Measurements from ENCODE around the gene RAPGEFL1. TPM values are rescaled to one million over a fixed set of nuclear protein-coding genes. Genes with fewer than 3 reads are reported as not detected.

Gene RAPGEFL1
- total and polyA plus RNA-seq, 10 of the 15 experiments (the other 5 are each of a cell fraction or from before 2014, with no cell fraction given), result 0.13 to 3.2 (median 1.5) TPM

- no peak overlapping the region for H3K4me3 ChIP-seq
- intact Hi-C loops (cut with micrococcal nuclease; ENCODE audit: unreplicated experiment) (no loop called here), in situ Hi-C loops (cut with MboI) (no loop called here)
- no peak overlapping the region for H3K4me2 ChIP-seq (ENCODE audit: control insufficient read depth, insufficient read depth)
- DNase-seq (ENCODE audit: low read depth, low spot score), result no peak
- ChIA-PET CTCF (interaction anchor here (1.1 to 9.4 kb wide), 7 partner anchors 11 to 157 kb away, joined by 3 to 186 read pairs (median 9); partner anchors contain the start of genes CDC6 and WIPF2), SMC1A (ENCODE audit: uncharacterized antibody, unreplicated experiment) (interaction anchor here (1.1 to 5.6 kb wide), 4 partner anchors 21 to 92 kb away, joined by 3 to 30 read pairs (median 6); partner anchors contain the start of gene CDC6), RAD21 (ENCODE audit: unreplicated experiment) (interaction anchor here (1.0 to 3.3 kb wide), 4 partner anchors 13 to 184 kb away, joined by 3 to 19 read pairs (median 3); no protein-coding TSS in a partner anchor), POLR2A (interaction anchor here (0.7 to 0.9 kb wide), 2 partner anchors 21 to 91 kb away, joined by 3 read pairs; partner anchors contain the start of gene WIPF2)
- WGBS (ENCODE audit: insufficient coverage, insufficient replicate concordance, low lambda C conversion rate, missing lambda C conversion rate), result 0% methylated on average over 1 of the region's 1 CpG
- no TSS peak for BruUV-seq (replicated peaks)
- no peaks in the 10 kb centered on the region for H3K27me3 ChIP-seq (replicated peaks in 1 of 2; ENCODE audit: control insufficient read depth in 2 of 2, insufficient read depth in 2 of 2, low read length in 1 of 2)
- no peaks in the 10 kb centered on the region; the same call in 1 of the 3 replicates for H3K9me3 ChIP-seq (replicated peaks; ENCODE audit: control insufficient read depth, insufficient read depth, low read length)
- no peak overlapping the region for H3K27ac ChIP-seq (ENCODE audit: control insufficient read depth, insufficient read depth)
- ATAC-seq, result no peak
- no peaks in the 10 kb centered on the region for H3K36me3 ChIP-seq (ENCODE audit: control insufficient read depth in 2 of 2, insufficient read depth in 2 of 2, low read length in 1 of 2)
- FAIRE-seq, result no peak
- TF ChIP-seq, protein P1, sequence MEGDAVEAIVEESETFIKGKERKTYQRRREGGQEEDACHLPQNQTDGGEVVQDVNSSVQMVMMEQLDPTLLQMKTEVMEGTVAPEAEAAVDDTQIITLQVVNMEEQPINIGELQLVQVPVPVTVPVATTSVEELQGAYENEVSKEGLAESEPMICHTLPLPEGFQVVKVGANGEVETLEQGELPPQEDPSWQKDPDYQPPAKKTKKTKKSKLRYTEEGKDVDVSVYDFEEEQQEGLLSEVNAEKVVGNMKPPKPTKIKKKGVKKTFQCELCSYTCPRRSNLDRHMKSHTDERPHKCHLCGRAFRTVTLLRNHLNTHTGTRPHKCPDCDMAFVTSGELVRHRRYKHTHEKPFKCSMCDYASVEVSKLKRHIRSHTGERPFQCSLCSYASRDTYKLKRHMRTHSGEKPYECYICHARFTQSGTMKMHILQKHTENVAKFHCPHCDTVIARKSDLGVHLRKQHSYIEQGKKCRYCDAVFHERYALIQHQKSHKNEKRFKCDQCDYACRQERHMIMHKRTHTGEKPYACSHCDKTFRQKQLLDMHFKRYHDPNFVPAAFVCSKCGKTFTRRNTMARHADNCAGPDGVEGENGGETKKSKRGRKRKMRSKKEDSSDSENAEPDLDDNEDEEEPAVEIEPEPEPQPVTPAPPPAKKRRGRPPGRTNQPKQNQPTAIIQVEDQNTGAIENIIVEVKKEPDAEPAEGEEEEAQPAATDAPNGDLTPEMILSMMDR (IDR thresholded peaks at IDR 0.05 in 2 of 3, conservative IDR thresholded peaks at IDR 0.05 in 1 of 3; ENCODE audit: control insufficient read depth in 2 of 3, extremely low read depth in 1 of 3, insufficient read depth in 1 of 3, low read depth in 3 of 3, low read length in 3 of 3), result no peak
- TF ChIP-seq TCF12 (IDR thresholded peaks at IDR 0.05; ENCODE audit: low read depth, low read length) (no peak), SMC3 (IDR thresholded peaks at IDR 0.05; ENCODE audit: borderline replicate concordance, low read length) (no peak), ZNF24 (IDR thresholded peaks at IDR 0.05) (no peak), CEBPB (IDR thresholded peaks at IDR 0.05; ENCODE audit: borderline replicate concordance in 1 of 2, low read depth in 2 of 2, low read length in 2 of 2) (no peak), TCF7 (IDR thresholded peaks at IDR 0.05; ENCODE audit: borderline replicate concordance) (no peak), ELK1 (IDR thresholded peaks at IDR 0.05; ENCODE audit: low read depth, low read length) (no peak), PBX3 (IDR thresholded peaks at IDR 0.05; ENCODE audit: insufficient replicate concordance, low read depth, low read length) (no peak), IRF3 (IDR thresholded peaks at IDR 0.05) (no peak), ZNF384 (IDR thresholded peaks at IDR 0.05; ENCODE audit: borderline replicate concordance, low read depth, low read length) (no peak), MEF2B (IDR thresholded peaks at IDR 0.05; ENCODE audit: partially characterized antibody, poor library complexity, severe bottlenecking) (no peak), HDAC6 (IDR thresholded peaks at IDR 0.05; ENCODE audit: unreplicated experiment) (no peak)
- TF ChIP-seq, protein P2, sequence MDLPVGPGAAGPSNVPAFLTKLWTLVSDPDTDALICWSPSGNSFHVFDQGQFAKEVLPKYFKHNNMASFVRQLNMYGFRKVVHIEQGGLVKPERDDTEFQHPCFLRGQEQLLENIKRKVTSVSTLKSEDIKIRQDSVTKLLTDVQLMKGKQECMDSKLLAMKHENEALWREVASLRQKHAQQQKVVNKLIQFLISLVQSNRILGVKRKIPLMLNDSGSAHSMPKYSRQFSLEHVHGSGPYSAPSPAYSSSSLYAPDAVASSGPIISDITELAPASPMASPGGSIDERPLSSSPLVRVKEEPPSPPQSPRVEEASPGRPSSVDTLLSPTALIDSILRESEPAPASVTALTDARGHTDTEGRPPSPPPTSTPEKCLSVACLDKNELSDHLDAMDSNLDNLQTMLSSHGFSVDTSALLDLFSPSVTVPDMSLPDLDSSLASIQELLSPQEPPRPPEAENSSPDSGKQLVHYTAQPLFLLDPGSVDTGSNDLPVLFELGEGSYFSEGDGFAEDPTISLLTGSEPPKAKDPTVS (IDR thresholded peaks at IDR 0.05; ENCODE audit: low read depth, low read length), result no peak
- H4K20me1 ChIP-seq (ENCODE audit: control insufficient read depth, insufficient read depth), result no peaks in the 10 kb centered on the region
- H3K4me1 ChIP-seq (ENCODE audit: control insufficient read depth, insufficient read depth, low read length), result peaks cover 15% of the 10 kb centered on the region
- H3K9ac ChIP-seq (ENCODE audit: control insufficient read depth, insufficient read depth, low read length), result no peak overlapping the region
- no peak overlapping the region for H2AFZ ChIP-seq (ENCODE audit: control insufficient read depth, low read depth, low read length)
- H3K79me2 ChIP-seq (ENCODE audit: control insufficient read depth, insufficient read depth, low read length), result no peaks in the 10 kb centered on the region
Measured at GRCh38 chr17:40197550-40197949, 20.3 kb downstream of the RAPGEFL1 start.
